Natural killer cell treated with Interleukin-12 subunit alpha and Interleukin-12 subunit beta and Interleukin-15 and Interleukin-18, amount 100 ng/mL, for 72 hours (primary cell): ENCODE measurements around the gene EPX. TPM values are rescaled to one million over a fixed set of nuclear protein-coding genes. Genes with fewer than 3 reads are reported as not detected.

Experiments used
- ATAC-seq, 2 donors: fragments of 150-1000 bp; cut with Tn5 transposase in 1 of 2; sonication (Bioruptor Pico), chemical (Tn5 transposase) in 1 of 2; 2 replicates each; pipeline ENCODE4 v1.10.0; 2021
- DNase-seq: peaks from one replicate; pipeline ENCODE4 v3.0.0; 2022; ENCODE audit warnings: low spot score
- H3K27ac Mint-ChIP-seq, 2 donors: 1 replicate in 1 of 2; 2 replicates in 1 of 2; pipeline ENCODE4 v1.8.0; 2022; ENCODE audit warnings: mixed read lengths in 2 of 2, mild to moderate bottlenecking in 1 of 2, moderate library complexity in 1 of 2
- H3K27me3 Mint-ChIP-seq, 2 donors: 1 replicate in 1 of 2; 2 replicates in 1 of 2; pipeline ENCODE4 v1.8.0; 2022; ENCODE audit warnings: mixed read lengths in 2 of 2
- H3K36me3 Mint-ChIP-seq: one replicate; pipeline ENCODE4 v1.8.0; 2022; ENCODE audit warnings: mixed read lengths
- H3K4me1 Mint-ChIP-seq, 2 donors: 1 replicate in 1 of 2; 2 replicates in 1 of 2; pipeline ENCODE4 v1.8.0; 2022; ENCODE audit warnings: low read depth in 2 of 2, mixed read lengths in 2 of 2, mild to moderate bottlenecking in 1 of 2
- H3K4me3 Mint-ChIP-seq: one replicate; pipeline ENCODE4 v1.8.0; 2022; ENCODE audit warnings: mixed read lengths
- H3K9me3 Mint-ChIP-seq: 2 replicates; pipeline ENCODE4 v1.8.0; 2022; ENCODE audit warnings: mixed read lengths
- total RNA-seq, 2 donors: library from RNA; stranded (reverse); gene quantifications; one replicate each; pipeline ENCODE4 v1.2.3, GENCODE V29; 2022

The EPX gene
- total RNA-seq, 2 donors from 2014 or later, result not detected

DNA sequence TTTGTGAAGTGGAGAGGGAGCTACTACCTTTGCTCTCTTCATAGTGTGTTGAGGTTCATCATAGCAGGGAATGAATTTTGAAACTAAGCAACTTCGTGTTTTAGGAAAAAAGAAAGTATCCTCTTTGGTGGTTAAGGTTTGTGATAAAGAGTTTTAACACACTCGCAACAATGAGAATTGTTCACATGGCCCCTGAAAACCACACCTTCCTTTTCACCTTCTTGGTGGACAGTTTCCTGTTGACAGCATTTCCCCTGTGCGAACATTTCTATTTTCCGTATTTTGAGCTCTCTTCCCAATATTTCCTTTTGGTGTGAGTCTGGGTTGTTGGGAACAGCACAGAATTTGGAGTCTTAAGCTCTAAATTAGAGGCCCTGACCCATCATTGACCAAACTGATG is 21.9 kb upstream of the EPX start:
- no peaks in the 10 kb centered on the region for H3K9me3 Mint-ChIP-seq
- peak overlapping the region in 1 of 2 donors; percentile 64 for H3K27ac Mint-ChIP-seq
- no peaks in the 10 kb centered on the region for H3K36me3 Mint-ChIP-seq
- no peak for ATAC-seq
- H3K4me3 Mint-ChIP-seq, result peak overlapping the region; percentile 13
- no peak for DNase-seq
- H3K27me3 Mint-ChIP-seq, result peaks cover 3 to 9% of the 10 kb centered on the region in 2 donors
- peaks cover 24 to 40% of the 10 kb centered on the region in 2 donors for H3K4me1 Mint-ChIP-seq

GRCh38 chr17:58172369-58173071 is 20.0 kb upstream of the EPX start:
- Mint-ChIP-seq H3K4me3 (no peak overlapping the region), H3K9me3 (no peaks in the 10 kb centered on the region), H3K4me1 (peaks cover 24 to 35% of the 10 kb centered on the region in 2 donors), H3K36me3 (no peaks in the 10 kb centered on the region), H3K27me3 (peaks cover 6 to 20% of the 10 kb centered on the region in 2 donors), H3K27ac (peak overlapping the region in 1 of 2 donors; percentile 75)
- DNase-seq (no peak), ATAC-seq (peak; percentile 52 to 66)

GRCh38 chr17:58174871-58175270 is 17.7 kb upstream of the EPX start:
- Mint-ChIP-seq H3K9me3 (no peaks in the 10 kb centered on the region), H3K27me3 (peaks cover 6 to 20% of the 10 kb centered on the region in 2 donors), H3K4me1 (peaks cover 18 to 26% of the 10 kb centered on the region in 2 donors), H3K27ac (no peak overlapping the region), H3K36me3 (no peaks in the 10 kb centered on the region), H3K4me3 (no peak overlapping the region)
- DNase-seq, result no peak
- ATAC-seq, result no peak

DNA sequence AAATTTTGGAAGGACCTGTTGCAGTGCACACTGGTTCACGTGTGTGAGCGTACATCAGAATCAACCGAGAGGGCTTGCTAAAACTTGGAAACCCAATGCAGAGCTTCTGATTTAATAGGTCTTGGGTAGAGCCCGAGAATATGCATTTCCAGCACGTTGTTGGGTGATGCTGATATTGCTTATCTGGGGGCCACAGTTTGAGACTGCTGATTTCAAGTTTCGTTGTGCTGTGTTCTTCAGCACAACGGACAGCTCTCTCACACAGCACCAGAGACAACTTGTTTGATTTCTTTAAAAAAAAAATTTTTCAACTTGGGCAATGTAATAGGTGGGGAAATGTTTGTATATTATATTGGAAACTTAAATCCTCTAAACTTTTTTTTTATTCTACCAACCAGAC is 16.3 kb upstream of the EPX start:
- Mint-ChIP-seq H3K27ac (no peak overlapping the region), H3K9me3 (no peaks in the 10 kb centered on the region), H3K27me3 (peaks cover 6 to 20% of the 10 kb centered on the region in 2 donors), H3K4me3 (no peak overlapping the region), H3K36me3 (no peaks in the 10 kb centered on the region), H3K4me1 (peaks cover 7 to 16% of the 10 kb centered on the region in 2 donors)
- DNase-seq, result no peak
- no peak for ATAC-seq

DNA sequence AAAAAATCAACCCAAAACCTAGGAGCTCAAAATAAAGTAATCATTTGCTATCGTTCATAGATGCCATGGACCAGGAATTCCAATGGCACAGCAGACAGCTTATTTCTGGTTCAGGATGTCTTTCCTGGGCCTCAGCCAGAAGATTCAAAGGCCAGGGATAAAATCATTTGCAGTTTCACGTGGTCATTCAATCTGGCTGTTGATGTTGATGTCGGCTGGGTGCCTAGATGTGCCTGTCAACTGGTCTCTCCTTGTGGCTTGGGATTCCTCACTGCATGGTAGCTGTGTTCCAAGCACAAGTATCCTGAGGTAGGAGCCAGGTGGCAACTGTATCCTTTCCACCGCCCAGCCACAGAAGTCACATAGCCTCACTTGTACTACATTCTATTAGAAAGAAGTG is 10.7 kb upstream of the EPX start:
- DNase-seq (no peak), ATAC-seq (no peak)
- H3K9me3 Mint-ChIP-seq, result no peaks in the 10 kb centered on the region
- H3K4me3 Mint-ChIP-seq, result no peak overlapping the region
- H3K27ac Mint-ChIP-seq, result no peak overlapping the region
- peaks cover 3 to 7% of the 10 kb centered on the region in 2 donors for H3K27me3 Mint-ChIP-seq
- H3K36me3 Mint-ChIP-seq, result no peaks in the 10 kb centered on the region
- peaks cover 3 to 8% of the 10 kb centered on the region in 2 donors for H3K4me1 Mint-ChIP-seq

DNA sequence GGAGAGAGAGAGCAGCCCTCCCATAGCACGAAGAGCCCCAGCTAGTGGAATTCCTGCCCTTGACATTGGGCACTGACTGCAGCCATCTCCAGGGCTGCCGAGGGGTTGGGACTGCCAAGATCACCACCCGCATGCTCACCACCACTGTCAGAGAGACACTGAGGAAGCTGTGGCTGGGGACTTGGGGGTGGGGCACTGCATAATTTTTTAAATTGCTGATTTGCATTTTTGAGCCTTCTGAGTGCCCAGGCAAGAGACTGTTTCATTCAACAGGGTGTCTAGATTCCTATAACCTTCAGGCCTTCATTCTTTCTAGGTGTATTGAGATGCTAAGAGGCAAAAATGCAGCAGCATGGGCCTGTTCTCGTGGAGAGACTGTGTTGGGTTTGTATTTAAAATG is 9.0 kb upstream of the EPX start:
- DNase-seq (no peak), ATAC-seq (no peak)
- no peak overlapping the region for H3K27ac Mint-ChIP-seq
- H3K36me3 Mint-ChIP-seq, result no peaks in the 10 kb centered on the region
- peaks cover 7 to 8% of the 10 kb centered on the region in 2 donors for H3K27me3 Mint-ChIP-seq
- H3K4me1 Mint-ChIP-seq, result peaks cover 3 to 8% of the 10 kb centered on the region in 2 donors
- no peaks in the 10 kb centered on the region for H3K9me3 Mint-ChIP-seq
- no peak overlapping the region for H3K4me3 Mint-ChIP-seq

GRCh38 chr17:58184308-58184985 is 8.1 kb upstream of the EPX start:
- DNase-seq (no peak), ATAC-seq (peak in 1 of 2 donors; percentile 31)
- no peak overlapping the region for H3K4me3 Mint-ChIP-seq
- no peaks in the 10 kb centered on the region for H3K9me3 Mint-ChIP-seq
- H3K4me1 Mint-ChIP-seq, result peaks cover under 1 to 8% of the 10 kb centered on the region in 2 donors
- no peak overlapping the region for H3K27ac Mint-ChIP-seq
- peaks cover 7 to 8% of the 10 kb centered on the region in 2 donors for H3K27me3 Mint-ChIP-seq
- no peaks in the 10 kb centered on the region for H3K36me3 Mint-ChIP-seq

- ATAC-seq (peak in 1 of 2 donors; percentile 34), DNase-seq (no peak)
- H3K4me1 Mint-ChIP-seq, result peaks cover 0 to 8% of the 10 kb centered on the region in 2 donors
- H3K27ac Mint-ChIP-seq, result no peak overlapping the region
- H3K9me3 Mint-ChIP-seq, result no peaks in the 10 kb centered on the region
- H3K27me3 Mint-ChIP-seq, result peaks cover 7 to 12% of the 10 kb centered on the region in 2 donors
- no peak overlapping the region for H3K4me3 Mint-ChIP-seq
- H3K36me3 Mint-ChIP-seq, result no peaks in the 10 kb centered on the region
These were observed 7.4 kb upstream of the EPX start for GRCh38 chr17:58184986-58185761.

DNA sequence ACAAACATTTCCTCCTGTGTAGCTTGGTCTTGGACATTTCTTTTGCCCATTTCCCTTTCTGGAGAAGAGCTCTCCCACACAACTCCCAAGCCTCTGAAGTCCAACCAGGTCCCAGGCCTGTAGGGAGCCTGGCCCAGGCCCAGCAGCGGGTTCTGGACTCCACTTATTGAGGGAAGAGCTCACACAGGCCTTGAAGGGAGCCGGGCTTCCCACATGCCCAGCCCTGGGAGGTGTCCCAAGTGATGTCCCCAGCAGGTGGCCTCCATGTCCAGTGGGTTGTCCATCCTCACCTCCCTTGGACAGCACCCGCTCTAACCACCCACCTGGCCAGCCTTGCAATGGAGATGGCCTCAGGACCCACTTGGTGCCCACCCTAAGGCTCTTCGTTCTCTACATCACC is 5.9 kb upstream of the EPX start:
- DNase-seq (no peak), ATAC-seq (no peak)
- H3K9me3 Mint-ChIP-seq, result no peaks in the 10 kb centered on the region
- no peak overlapping the region for H3K27ac Mint-ChIP-seq
- peaks cover 0 to 8% of the 10 kb centered on the region in 2 donors for H3K4me1 Mint-ChIP-seq
- peaks cover 7 to 12% of the 10 kb centered on the region in 2 donors for H3K27me3 Mint-ChIP-seq
- H3K4me3 Mint-ChIP-seq, result no peak overlapping the region
- no peaks in the 10 kb centered on the region for H3K36me3 Mint-ChIP-seq

DNA sequence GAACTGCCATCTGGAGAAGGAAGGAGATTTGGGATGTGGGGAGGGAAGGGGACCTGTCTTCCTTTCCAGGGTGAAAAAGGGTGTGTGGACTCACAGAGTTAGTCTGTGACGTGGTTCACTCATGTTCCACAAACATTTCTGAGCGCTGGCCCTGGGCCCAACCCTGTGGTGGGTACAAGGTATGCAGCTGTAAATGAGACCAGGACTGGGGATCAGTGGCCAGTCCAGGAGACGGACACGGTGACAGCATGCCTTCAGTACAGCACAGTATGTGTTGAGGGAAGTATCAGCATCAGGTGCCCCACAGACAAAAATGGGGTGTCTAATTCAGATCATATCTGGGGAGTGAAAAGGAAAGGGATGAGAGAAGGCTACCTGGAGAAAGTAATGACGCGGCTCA is 5.5 kb upstream of the EPX start:
- DNase-seq (no peak), ATAC-seq (no peak)
- peaks cover 0 to 8% of the 10 kb centered on the region in 2 donors for H3K4me1 Mint-ChIP-seq
- no peaks in the 10 kb centered on the region for H3K36me3 Mint-ChIP-seq
- peaks cover 7 to 12% of the 10 kb centered on the region in 2 donors for H3K27me3 Mint-ChIP-seq
- H3K27ac Mint-ChIP-seq, result no peak overlapping the region
- no peaks in the 10 kb centered on the region for H3K9me3 Mint-ChIP-seq
- H3K4me3 Mint-ChIP-seq, result no peak overlapping the region

- DNase-seq, result no peak
- Mint-ChIP-seq H3K9me3 (no peaks in the 10 kb centered on the region), H3K36me3 (no peaks in the 10 kb centered on the region), H3K4me3 (no peak overlapping the region), H3K4me1 (peaks cover 0 to 8% of the 10 kb centered on the region in 2 donors), H3K27me3 (peaks cover 7 to 12% of the 10 kb centered on the region in 2 donors), H3K27ac (no peak overlapping the region)
- no peak for ATAC-seq
These were observed 4.9 kb upstream of the EPX start for GRCh38 chr17:58187675-58188074.

DNA sequence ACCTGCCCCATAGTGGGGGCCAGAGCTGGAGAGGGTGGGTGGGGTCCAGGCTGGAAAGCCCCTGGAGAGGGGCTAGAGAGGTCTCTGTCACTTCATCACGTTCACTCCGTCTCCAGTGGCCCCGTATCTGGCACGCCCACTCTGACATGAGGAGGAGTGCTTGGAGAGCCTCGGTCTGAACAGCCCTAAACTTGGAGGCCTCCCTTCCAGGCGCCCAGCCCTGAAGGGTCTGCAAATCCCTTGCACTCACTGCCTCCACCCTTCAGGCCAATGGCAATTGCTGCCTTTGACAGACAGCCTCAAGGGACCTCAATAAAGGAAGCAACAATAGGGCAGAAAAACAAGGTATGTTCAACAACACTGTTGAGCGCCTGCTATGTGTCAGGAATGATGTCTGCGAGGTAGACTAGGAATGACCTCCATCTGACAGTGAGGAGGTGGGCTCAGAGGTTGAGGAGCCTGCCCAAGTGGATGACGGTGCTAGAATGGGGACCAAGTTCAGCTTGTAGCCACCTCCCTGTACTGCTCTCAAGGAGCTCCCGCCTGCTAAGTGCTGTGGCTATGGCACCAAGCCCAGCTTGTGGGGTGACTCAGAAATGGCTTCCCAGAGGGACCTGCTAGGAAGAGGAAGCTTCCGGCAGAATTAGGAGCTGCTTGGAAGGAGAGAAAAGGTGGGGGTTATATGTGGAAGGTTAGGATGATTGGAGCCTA is 2.9 kb upstream of the EPX start:
- Mint-ChIP-seq H3K27ac (no peak overlapping the region), H3K4me1 (peaks cover 0 to 8% of the 10 kb centered on the region in 2 donors), H3K27me3 (peaks cover 7 to 12% of the 10 kb centered on the region in 2 donors), H3K4me3 (no peak overlapping the region), H3K36me3 (no peaks in the 10 kb centered on the region), H3K9me3 (no peaks in the 10 kb centered on the region)
- DNase-seq (no peak), ATAC-seq (no peak)

DNA sequence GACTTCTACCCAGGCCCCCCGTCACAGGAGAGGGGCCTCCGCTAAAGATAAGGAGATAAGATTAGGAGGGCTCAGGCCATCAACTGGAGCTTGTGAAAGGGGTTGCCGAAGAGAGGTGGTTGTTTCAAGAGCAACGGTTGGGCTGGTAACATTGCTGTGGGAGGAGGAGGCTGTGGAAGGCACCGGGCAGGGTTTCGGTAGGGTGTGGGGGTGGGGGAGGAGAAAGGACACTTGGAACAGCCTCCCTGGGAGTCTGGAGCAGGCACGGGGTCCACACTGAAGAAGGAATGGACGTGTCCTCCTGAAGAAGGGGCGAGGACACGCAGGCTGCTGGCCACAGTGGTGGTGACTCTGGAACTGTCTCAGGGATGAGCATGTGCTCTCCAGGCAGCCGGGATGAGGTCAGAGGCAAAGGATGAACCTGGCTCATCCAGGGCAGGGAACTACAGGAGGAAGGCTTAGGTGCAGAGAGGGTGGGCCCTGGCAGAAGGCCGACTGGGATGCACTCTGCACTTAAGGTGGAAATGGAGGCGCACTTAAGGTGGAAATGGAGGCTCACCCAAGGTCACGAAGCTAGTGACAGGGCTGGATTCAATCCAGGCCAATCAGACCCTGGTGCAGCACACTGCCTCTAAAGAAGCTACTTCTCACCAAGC is 1.2 kb upstream of the EPX start:
- Mint-ChIP-seq H3K4me1 (peaks cover 0 to under 1% of the 10 kb centered on the region in 2 donors), H3K36me3 (no peaks in the 10 kb centered on the region), H3K27ac (no peak overlapping the region), H3K27me3 (peaks cover 7 to 12% of the 10 kb centered on the region in 2 donors), H3K4me3 (no peak overlapping the region), H3K9me3 (no peaks in the 10 kb centered on the region)
- DNase-seq (no peak), ATAC-seq (no peak)
